LNCAP (cell line): ENCODE measurements around the gene EHD1.

ENCODE experiments used
- TF ChIP-seq, protein P1 (sequence below): fragments of 450-650 bp; IDR thresholded peaks from 2 replicates; pipeline ENCODE4 v1.5.1; 2017; ENCODE audit warnings: mild to moderate bottlenecking

EHD1 gene

DNA sequence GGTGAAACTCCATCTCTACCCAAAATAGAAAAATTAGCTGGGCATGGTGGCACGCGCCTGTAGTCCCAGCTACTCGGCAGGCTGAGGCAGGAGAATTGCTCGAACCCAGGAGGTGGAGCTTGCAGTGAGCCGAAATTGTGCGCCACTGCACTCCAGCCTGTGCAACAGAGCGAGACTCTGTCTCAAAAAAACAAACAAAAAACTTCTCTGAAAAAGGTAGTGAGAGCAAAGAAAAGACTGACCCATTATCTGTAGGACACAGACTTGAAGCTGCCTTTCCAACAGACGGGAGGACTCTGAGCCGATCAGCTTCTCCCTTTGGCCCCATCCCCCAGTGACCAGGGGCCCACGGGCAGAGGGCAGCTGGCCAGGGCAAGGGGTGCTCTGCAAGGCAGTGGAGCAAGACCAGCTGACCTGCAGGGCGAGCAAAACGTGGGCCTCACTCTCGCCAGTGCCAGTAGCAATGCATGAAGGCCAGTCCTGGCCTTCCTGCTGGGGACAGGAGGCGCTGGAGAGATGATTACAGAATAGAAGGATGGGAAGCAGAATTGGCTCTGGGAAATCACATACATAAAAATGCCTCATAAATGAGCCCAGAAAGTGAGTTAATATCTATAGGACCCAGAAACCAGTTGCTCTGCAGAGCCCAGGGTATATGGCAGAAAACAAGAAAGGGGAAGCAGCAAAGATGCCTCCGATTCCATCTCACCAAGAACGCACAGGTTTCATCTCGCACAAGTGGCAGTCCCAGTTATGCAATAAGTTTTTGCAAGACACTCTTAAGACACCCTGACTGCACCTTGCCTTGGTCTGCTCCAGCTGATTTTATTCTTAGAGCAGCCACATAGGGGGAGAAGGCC is 2.8 kb downstream of the EHD1 start:
- TF ChIP-seq, protein P1, sequence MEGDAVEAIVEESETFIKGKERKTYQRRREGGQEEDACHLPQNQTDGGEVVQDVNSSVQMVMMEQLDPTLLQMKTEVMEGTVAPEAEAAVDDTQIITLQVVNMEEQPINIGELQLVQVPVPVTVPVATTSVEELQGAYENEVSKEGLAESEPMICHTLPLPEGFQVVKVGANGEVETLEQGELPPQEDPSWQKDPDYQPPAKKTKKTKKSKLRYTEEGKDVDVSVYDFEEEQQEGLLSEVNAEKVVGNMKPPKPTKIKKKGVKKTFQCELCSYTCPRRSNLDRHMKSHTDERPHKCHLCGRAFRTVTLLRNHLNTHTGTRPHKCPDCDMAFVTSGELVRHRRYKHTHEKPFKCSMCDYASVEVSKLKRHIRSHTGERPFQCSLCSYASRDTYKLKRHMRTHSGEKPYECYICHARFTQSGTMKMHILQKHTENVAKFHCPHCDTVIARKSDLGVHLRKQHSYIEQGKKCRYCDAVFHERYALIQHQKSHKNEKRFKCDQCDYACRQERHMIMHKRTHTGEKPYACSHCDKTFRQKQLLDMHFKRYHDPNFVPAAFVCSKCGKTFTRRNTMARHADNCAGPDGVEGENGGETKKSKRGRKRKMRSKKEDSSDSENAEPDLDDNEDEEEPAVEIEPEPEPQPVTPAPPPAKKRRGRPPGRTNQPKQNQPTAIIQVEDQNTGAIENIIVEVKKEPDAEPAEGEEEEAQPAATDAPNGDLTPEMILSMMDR, result no peak

DNA sequence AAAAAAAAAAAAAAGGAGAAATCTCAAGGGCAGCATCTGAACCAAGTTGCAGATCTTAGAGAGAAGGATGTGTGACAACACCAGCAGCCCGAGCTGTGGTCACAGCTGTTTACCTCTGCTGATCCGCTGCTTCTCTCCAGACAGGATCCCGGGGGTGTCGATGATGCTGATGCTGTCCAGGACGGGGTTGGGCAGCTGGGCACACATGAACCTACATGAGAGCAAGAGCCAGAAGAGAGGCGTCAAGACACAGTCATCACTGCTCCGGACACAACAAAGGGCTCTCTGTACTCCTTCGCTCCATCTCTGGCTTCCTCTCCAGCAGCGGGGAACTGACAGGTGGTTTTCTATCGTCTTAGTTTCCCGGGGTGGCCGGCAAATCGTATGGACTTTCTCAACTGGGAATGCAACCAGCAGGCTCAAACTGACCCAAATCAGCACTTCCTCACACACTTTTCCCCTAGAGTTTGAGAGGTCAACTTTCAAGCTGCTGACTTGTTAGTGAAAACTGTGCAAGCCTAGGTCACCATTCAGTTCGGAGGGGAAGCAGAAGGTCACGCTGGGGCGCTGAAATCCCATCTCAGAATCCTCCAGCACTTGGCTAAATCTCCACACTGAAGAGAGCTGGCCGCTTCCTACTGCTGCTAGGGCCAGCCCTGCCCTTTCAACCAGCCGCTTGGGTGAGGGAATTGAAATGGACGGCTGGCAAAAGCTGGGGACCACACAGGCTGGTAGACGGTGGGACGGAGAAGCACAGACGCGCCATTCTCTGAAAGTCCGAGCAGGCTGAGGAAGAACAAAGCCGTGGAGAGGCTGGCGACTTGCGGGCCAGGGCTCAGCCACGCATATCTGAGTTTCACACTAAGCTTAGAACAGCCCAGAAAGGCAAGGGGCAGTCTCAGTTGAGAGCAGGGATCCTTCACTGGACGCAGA is 3.8 kb downstream of the EHD1 start:
- TF ChIP-seq, protein P1, result no peak

DNA sequence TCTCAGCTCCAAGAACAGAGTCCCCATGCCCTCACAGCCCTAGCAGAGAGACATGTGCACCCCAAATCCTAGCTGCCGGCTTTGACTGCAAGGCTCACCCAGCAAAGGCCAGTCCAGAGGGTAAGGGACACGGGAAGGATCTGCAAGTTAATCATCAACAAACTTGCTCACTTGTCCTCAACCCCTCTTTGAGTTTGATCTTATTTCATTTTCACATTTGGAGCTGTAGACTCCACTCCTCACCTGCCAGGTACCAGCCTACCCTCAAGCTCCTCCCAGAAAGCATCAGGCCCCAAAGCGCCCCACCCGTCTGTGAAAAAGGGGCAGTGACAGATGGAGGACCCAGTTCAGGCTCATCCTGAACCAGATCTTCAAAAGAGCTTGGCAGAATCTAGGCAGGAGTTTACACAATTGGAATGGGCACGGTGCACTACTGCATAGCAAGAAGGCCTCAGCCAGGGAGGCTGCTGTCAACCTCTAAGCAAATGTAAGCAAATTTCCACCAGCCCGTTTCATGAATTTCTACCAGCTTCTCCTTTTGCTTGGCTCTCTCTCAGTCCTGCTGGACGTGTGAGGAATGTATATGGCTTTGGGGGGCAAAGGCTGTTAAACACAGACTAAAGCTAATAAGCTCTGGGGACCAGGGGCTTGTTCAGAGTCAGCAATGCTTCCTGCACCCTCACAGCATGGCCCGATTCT is 5.5 kb downstream of the EHD1 start:
- TF ChIP-seq, protein P1, result no peak

DNA sequence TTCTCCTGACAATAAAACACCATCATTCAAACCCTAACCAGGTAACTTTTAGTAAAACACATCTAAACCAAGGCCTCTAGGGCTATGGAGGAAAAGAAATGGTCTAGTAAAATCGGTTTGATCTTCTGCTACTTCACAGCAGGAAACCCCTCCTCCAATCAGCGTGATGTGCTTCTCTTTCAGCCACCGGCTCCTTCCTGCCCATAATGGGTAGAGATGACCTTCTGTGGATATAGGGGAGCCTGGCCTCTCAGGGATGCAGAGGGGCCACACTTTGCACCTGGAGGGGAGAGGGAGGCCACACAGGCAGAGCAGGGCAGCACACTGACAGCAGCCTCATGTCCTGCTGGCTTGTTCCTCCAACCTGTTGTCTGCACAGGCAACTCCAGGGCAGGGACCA is 6.9 kb downstream of the EHD1 start:
- TF ChIP-seq, protein P1, result no peak

DNA sequence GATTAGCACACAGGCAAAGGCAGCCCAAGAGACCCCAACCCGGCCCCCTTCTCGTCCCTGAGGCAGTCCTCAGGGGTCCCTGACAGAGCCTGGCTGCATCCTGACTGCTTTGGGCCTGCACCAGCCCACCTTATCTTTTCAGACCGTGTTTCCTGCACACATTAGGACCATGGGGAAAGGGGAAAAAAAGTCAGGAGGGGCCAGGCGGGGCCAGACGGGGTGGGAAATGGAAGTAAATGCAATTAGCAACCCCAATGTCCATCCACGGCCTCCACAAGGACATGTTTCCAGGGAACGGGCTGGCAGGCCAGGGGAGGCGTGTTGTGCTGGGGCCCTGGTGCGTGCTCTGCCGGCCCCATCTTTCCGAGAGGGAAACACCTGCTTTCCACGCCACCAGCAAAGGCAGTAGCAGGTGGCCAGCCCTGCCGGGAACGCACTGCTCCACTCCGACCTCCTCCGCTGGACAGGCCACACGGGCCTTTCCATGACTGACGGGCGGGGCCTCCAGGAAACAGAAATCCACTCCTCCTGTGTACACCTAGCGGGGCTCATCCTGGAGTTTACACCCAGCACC is 7.4 kb downstream of the EHD1 start:
- TF ChIP-seq, protein P1, result no peak

DNA sequence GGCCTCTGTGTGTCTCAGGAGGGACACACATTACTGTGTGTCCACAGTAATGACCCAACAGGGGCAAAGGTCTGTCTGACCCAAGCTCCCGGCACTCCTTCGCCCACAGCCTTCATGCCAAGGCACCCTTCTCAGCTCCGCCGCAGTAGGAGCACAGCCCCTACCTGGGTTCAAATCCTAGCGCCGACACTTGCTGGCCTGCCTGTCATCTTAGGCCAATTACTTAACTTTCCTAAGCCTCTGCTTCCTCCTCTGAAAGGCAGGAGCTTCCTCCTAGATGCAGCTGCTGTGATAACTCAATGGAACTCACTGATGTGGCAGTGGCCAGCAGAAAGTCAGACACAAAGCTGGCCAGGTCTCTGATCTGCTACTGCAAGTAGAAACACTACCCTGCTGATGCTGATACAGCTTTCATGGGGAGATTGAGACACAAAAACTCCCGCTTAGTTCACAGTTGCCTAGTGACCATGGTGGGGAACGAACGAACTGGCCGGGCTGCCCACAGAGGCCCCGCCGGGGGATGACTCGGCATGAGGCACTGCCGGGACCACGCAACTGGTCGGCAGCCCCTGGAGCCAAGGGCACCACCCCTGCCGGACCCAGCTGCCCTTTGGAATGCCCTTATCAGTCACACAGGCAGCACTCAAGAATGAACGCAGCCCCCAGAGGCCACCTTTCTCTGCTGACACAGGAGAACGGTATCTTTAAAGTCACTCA is 8.1 kb downstream of the EHD1 start:
- TF ChIP-seq, protein P1, result no peak
